ENCODE measurements around the gene IFITM5.

DNA sequence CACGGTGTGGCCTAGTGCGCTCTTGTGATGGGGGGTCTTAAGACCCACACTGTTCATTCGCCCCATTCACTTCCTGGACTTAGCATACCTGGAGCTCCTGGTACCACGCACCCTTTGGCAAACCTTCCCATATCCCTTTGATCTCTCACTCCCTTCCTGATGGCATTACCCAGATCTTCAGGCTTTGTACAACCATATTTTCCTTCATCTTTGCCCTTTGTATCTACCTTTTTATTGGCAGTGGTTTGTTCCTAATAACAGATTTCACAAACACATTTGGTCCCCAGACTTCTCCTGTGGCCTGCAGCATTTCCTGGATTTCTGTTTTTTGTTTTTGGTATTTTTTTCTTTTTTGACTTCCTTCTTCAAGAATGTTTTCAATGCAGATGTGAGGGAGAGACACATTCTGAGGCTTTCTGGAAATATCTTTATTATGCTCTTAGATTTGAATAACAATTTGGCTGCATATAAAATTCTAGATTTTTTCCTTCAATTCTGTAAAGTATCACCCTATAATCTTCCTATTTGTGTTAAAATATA is 37.4 kb upstream of the IFITM5 start:
- TF ChIP-seq ZNF565 (CRISPR knock-in tag; conservative IDR thresholded peaks at IDR 0.05; ENCODE audit: low read depth) (no peak), ARNTL (CRISPR knock-in tag; IDR thresholded peaks at IDR 0.05; ENCODE audit: borderline replicate concordance, low read depth) (no peak), ESRRG (CRISPR knock-in tag; IDR thresholded peaks at IDR 0.05) (no peak), PATZ1 (CRISPR knock-in tag; IDR thresholded peaks at IDR 0.05; ENCODE audit: borderline replicate concordance) (no peak), BACH2 (CRISPR knock-in tag; IDR thresholded peaks at IDR 0.05; ENCODE audit: borderline replicate concordance) (no peak), RARB (CRISPR knock-in tag; IDR thresholded peaks at IDR 0.05) (no peak)
- TF ChIP-seq, protein P1, sequence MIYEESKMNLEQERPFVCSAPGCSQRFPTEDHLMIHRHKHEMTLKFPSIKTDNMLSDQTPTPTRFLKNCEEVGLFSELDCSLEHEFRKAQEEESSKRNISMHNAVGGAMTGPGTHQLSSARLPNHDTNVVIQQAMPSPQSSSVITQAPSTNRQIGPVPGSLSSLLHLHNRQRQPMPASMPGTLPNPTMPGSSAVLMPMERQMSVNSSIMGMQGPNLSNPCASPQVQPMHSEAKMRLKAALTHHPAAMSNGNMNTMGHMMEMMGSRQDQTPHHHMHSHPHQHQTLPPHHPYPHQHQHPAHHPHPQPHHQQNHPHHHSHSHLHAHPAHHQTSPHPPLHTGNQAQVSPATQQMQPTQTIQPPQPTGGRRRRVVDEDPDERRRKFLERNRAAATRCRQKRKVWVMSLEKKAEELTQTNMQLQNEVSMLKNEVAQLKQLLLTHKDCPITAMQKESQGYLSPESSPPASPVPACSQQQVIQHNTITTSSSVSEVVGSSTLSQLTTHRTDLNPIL (CRISPR knock-in tag; IDR thresholded peaks at IDR 0.05; ENCODE audit: low read depth): no peak
